ENCODE results near the gene RASA3.
"Not testable (repeated sequence)": the region's sequence is repeated elsewhere in the genome, so short reads cannot be mapped to it uniquely, and the experiment has no call there.

Gene RASA3

GRCh38 chr13:114078461-114079451 is 53.7 kb downstream of the RASA3 start:
- peak; percentile 61 for DNase-seq

- DNase-seq = peak; percentile 90
Observed at GRCh38 chr13:114077933-114078325, 54.5 kb downstream of the RASA3 start.

- DNase-seq = no peak
Observed at GRCh38 chr13:114077099-114077932, 55.1 kb downstream of the RASA3 start.

DNA sequence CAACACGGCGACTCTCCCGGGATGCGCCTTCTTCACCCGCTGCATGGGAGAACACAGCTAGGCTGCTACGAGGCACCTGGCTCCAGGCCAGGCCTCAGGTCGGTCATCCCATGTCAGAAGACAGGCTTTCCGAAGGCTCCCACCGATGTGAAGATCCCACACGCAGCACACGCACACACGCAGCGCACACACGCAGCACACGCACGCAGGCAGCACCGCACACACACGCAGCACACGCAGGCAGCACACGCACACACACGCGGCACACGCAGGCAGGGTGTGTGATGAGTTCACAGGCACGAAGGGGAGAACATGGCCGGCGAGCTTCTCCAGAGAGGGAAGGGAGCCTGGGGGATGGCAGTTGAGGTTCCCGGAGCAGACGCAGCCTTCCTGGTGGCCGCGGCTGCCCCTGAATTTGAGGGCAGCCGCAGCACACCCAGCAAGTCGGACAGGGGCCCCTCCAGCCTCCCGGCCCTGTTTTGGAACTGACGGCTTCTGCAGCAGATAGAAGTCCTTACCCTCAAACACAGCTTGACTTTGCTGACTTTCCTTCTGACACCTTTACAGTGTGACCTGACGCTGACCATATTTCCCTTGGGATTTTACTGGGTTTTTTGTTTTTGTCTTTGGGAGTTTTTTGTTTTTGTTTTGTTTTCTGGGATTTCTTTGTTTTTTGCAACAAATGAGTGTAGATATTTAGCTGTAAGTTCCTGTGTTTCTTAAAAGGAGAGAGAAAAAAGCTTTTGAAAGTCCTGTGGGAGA is 55.9 kb downstream of the RASA3 start:
- no peak for DNase-seq

DNA sequence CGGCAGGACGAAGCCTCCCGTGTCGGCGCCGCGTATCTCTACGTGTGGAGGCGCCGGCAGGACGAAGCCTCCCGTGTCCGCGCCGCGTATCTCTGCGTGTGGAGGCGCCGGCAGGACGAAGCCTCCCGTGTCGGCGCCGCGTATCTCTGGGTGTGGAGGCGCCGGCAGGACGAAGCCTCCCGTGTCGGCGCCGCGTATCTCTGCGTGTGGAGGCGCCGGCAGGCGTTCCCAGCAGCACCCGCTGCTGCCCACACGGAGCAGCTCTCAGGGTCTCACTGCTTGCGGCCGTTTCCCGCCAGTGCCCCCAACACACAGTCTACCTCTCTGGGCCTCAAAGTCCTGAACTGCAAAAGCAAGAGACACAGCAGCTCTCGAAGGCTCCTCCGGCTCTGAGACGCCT is 56.6 kb downstream of the RASA3 start:
- DNase-seq = not testable (repeated sequence)

DNA sequence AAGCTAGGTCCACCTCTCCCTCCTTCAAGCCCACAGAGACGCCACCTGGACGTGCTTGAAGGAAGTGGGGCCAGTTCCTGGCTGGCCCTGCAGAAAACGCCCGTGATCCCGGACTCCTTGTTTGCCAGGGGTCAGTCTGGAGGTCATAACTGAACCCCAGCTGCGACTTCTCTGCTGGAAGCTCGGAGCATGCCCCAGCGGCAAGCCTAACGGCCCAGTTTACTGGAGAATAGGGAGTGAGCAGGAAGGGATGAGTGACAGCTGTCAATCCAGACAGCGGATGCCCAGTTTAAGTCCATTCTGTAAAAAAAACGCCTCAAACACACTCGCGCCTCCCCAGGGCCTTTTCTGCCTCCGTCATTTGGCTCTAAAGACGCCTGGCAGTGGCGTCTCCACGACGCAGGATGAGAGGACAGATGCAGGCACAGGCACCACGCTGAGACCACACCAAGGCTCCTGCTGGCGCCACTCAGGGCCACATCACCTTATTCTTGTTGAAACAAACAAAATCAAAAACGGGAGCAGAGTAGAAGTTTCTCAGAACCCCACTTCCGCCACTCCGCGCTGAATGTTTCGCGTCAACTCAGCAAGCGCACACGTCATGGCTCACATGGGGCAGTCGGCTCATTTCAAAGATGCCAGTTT is 57.6 kb downstream of the RASA3 start:
- DNase-seq = no peak

DNA sequence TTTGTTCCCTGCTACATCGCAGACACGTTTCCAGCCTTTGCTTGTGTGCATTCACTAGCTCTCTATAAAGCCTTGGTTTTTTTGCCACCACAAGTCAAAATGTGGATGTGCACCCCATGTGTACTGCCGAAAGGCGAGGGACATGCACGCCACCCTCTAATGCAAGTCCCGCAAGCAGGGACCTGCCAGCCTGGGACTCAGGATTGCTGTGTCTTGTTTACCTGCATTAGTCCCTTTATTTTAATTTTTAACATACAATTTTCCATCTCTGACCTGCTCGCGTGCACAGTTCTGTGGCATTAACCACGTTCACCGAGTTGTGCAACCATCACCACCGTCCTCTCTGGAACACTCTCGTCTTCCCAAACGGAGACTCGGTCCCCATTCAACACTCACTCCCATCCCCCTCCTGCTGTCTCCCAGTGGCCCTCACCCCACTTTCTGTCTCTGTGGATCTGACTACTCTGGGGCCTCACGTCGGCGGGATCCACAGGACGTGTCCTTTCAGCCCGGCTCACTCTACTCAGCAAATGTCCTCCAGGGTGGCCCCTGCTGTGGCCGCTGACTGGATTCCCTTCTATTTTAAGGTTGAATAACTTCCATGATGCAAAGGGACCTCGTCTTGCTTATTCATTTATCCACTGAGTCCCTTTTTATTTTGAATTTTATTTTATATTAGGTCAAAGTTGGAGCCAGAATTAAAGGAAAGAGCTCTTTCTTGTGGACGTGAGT is 58.4 kb downstream of the RASA3 start:
- no peak for DNase-seq

- no peak for DNase-seq
Observed at GRCh38 chr13:114072421-114072820, 60.0 kb downstream of the RASA3 start.

DNA sequence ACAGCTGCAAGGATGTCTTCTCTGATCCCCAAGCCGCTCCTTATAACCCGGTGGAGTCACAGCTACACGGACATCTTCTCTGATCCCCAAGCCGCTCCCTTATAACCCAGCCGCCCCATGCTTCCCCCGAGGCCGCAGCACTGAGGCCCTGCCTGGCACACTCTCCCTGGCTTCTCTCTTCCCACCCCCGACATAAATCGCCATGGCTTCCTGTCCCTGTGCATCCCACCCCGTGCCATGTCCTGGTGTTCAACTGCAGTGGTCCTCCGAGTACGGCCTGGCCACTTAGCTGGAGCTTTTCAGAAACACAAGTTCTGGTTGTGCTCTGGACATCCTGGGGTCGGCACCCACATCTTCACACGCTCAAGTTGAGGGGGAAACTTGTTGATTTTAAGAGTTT is 60.4 kb downstream of the RASA3 start:
- no peak for DNase-seq

GRCh38 chr13:114071410-114071809 is 61.0 kb downstream of the RASA3 start:
- peak; percentile 78 for DNase-seq

DNA sequence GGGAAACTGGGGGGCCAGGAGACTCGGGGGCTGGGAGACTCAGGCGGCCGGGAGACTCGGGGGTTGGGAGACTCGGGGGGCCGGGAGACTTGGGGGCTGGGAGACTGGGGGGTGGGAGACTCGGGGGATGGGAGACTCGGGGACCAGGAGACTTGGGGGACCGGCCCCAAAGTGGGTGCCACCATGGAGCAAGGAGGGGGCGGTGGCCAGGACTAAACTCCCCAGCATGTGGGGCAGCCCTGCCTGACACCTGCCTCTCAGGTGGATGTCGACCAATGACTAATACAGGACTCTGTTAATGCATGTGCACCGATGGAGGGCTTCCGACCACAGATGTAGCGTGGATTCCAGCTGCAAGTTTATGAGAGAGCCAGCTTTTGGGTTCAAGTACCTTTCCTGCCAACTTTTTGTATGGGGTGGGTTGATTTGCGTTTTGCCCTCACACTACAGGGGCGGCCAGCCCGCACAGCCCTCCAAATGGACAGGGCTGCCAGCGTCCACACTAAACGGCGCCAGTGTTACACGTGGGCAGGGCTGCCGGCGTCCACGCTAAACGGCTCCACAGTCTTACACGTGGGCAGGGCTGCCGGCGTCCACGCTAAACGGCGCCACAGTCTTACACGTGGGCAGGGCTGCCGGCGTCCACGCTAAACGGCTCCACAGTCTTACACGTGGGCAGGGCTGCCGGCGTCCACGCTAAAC is 62.2 kb downstream of the RASA3 start:
- no peak for DNase-seq

- DNase-seq = no peak
Observed at GRCh38 chr13:114069376-114070097, 62.9 kb downstream of the RASA3 start.

DNA sequence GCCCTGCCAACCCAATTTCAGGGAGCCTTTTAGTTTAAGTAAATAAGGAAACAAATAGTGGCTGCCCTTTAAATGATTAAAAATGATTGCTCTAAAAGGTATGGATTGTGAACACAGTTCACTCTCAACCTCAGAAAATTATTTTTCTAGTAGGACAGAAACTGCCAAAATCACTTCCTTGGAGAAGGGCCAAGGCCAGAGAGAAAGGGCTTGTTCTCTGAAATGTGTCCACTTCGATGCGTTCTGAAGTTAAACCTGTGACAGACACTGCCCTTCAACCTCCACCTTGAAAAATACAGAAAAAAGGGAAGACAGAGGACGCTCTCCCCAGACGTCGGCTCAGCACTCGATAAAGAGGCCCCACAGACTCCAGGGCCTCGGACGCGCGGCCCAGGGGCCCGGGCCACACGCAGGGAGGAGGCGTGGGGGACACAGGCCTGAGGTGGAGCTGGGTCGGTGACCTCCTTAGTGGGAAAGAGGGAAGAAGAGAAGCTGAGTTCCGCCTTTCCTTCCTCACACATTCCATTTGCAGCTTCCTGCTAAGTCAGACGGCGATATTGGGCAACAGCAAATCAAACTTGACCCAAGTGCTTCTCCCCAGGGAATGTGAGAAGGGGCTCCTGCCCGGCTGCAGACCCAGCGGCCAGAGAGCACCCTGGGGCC is 63.6 kb downstream of the RASA3 start:
- DNase-seq = peak; percentile 46

DNA sequence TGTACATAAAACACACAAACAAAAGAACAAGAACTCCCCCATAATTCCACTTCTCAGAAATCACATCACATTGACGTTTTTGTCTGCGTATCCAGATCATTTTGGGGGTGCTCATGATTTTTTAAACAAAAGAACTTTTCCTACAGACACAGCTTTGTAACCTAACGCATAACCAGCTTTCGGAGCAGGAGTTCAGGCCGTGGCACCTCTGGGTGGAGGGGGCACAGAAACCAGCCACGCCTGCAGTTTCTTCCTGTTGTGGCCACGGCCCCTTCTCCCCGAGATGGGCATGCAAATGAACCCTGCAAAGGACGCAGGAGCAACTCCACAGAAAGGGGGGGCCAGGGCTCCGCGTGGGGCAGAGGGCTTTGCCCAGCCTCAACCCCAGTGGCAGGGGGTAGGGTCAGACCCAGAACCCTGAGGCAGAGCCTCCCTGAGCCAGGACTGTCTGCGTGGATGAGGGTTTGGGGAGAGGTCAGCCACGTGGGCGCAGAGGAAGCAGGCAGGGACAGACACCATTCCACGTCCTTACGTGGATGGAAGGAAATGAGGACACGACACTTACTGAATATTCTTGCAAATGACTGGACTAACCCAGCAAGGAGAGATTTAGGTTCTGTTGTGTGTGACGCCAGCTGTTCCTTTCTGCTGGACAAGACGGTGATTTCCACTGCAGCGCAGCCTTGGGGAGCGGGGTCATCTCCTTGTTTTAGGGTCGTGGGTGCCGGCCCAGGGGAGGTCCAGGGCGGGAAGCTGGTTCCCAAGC is 64.4 kb downstream of the RASA3 start:
- DNase-seq = no peak

GRCh38 chr13:114067381-114067885 is 65.0 kb downstream of the RASA3 start:
- DNase-seq = no peak

GRCh38 chr13:114066956-114067355 is 65.5 kb downstream of the RASA3 start:
- no peak for DNase-seq

- DNase-seq = no peak
Observed at GRCh38 chr13:114065926-114066774, 66.3 kb downstream of the RASA3 start.

Data from eye (tissue), 1 donor.